Ishikawa (cell line): ENCODE data around the gene DAGLA.
A peak's percentile ranks its signal among the peaks of the same experiment; 100 is the strongest.

Experiments
- CEBPB ChIP-seq: IDR thresholded peaks from 2 replicates; pipeline ENCODE4 v1.6.1; 2012
- CREB1 ChIP-seq: IDR thresholded peaks from 2 replicates; pipeline ENCODE4 v1.6.1; 2012; ENCODE audit warnings: low read depth
- EGR1 ChIP-seq: IDR thresholded peaks from 2 replicates; pipeline ENCODE4 v1.6.1; 2012
- EP300 ChIP-seq: IDR thresholded peaks from 2 replicates; pipeline ENCODE4 v1.6.1; 2012; ENCODE audit warnings: borderline replicate concordance
- FOXM1 ChIP-seq: IDR thresholded peaks from 2 replicates; pipeline ENCODE4 v1.6.1; 2012; ENCODE audit warnings: low read depth, borderline replicate concordance
- NFIC ChIP-seq: IDR thresholded peaks from 2 replicates; pipeline ENCODE4 v1.6.1; 2012
- RAD21 ChIP-seq: IDR thresholded peaks from 2 replicates; pipeline ENCODE4 v1.6.1; 2012; ENCODE audit warnings: low read depth
- TAF1 ChIP-seq: IDR thresholded peaks from 2 replicates; pipeline ENCODE4 v1.6.1; 2012; ENCODE audit warnings: low read depth, mild to moderate bottlenecking
- TCF12 ChIP-seq: IDR thresholded peaks from 2 replicates; pipeline ENCODE4 v1.6.1; 2012; ENCODE audit warnings: low read depth
- TEAD4 ChIP-seq: IDR thresholded peaks from 2 replicates; pipeline ENCODE4 v1.6.1; 2012
- YY1 ChIP-seq: IDR thresholded peaks from 2 replicates; pipeline ENCODE4 v1.6.1; 2012; ENCODE audit warnings: low read depth
- ZBTB7A ChIP-seq: IDR thresholded peaks from 2 replicates; pipeline ENCODE4 v1.6.1; 2012; ENCODE audit warnings: low read depth
- TF ChIP-seq, protein P1 (sequence below): IDR thresholded peaks from 2 replicates; pipeline ENCODE4 v1.6.1; 2012; ENCODE audit warnings: low read depth, mild to moderate bottlenecking
- TF ChIP-seq, protein P2 (sequence below): IDR thresholded peaks from 2 replicates; pipeline ENCODE4 v1.6.1; 2012
- TF ChIP-seq, protein P3 (sequence below): IDR thresholded peaks from 2 replicates; pipeline ENCODE4 v1.6.1; 2012

Gene DAGLA

DNA sequence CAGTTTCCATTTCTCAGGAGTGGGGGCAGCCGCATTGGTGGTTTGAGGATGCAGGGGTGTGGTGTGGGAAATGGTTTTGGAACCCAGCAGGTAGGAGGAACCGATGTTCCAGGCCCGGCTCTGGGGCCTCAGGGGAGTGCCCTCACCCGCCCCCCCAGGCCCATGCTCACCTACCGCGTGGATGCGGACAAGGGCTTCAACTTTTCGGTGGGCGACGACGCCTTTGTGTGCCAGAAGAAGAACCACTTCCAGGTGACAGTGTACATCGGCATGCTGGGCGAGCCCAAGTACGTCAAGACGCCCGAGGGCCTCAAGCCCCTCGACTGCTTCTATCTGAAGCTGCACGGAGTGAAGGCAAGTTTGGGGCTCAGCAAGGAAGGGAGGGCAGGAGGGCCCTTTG is 93.6 kb downstream of the DAGLA start:
- no peak for TF ChIP-seq TEAD4
- TF ChIP-seq, protein P1, sequence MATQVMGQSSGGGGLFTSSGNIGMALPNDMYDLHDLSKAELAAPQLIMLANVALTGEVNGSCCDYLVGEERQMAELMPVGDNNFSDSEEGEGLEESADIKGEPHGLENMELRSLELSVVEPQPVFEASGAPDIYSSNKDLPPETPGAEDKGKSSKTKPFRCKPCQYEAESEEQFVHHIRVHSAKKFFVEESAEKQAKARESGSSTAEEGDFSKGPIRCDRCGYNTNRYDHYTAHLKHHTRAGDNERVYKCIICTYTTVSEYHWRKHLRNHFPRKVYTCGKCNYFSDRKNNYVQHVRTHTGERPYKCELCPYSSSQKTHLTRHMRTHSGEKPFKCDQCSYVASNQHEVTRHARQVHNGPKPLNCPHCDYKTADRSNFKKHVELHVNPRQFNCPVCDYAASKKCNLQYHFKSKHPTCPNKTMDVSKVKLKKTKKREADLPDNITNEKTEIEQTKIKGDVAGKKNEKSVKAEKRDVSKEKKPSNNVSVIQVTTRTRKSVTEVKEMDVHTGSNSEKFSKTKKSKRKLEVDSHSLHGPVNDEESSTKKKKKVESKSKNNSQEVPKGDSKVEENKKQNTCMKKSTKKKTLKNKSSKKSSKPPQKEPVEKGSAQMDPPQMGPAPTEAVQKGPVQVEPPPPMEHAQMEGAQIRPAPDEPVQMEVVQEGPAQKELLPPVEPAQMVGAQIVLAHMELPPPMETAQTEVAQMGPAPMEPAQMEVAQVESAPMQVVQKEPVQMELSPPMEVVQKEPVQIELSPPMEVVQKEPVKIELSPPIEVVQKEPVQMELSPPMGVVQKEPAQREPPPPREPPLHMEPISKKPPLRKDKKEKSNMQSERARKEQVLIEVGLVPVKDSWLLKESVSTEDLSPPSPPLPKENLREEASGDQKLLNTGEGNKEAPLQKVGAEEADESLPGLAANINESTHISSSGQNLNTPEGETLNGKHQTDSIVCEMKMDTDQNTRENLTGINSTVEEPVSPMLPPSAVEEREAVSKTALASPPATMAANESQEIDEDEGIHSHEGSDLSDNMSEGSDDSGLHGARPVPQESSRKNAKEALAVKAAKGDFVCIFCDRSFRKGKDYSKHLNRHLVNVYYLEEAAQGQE, result no peak
- no peak for TF ChIP-seq TAF1
- TF ChIP-seq TCF12, result no peak
- no peak for TF ChIP-seq EGR1

DNA sequence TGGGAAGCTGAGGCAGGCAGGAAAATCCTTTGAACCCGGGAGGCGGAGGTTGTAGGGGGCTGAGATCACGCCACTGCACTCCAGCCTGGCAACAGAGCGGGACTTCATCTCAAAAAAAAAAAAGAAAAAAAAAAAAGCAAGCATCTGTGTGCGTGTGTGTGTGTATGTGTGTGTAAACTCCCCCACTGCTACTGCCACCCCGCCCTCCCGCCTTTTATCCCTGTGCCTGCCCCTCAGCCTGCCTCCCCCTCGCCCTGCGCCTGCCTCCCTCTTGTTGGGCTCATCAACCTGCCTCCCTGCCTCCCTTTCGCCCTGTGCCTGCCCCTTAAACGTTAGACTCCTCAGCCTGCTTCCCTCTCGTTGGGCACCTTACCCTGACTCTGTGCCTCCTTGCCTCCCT is 94.2 kb downstream of the DAGLA start:
- TF ChIP-seq CREB1, result no peak
- TF ChIP-seq TAF1, result no peak
- TF ChIP-seq CEBPB, result no peak
- TF ChIP-seq, protein P2, sequence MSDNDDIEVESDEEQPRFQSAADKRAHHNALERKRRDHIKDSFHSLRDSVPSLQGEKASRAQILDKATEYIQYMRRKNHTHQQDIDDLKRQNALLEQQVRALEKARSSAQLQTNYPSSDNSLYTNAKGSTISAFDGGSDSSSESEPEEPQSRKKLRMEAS, result no peak
- no peak for TF ChIP-seq EP300
- TF ChIP-seq NFIC, result no peak
- TF ChIP-seq RAD21, result no peak

DNA sequence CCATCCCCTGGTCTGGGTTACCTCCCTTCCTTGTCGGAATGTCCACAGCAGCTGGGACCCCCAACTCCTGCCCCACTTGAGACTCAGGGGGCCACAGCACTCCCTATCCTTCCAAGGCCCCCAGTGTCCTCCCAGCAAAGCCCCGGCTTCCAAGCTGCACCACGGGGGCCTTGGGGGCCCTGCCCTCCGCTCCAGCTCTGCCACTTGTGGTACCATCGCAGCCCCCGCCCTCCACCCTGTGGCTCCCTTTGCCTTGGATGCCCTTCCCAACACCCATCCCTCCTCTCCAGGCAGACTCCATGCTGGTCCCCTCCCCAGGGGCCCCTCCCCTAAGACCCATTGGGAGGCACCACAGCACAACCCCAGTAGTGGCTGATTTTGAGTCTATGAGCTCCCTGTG is 94.9 kb downstream of the DAGLA start:
- TF ChIP-seq TCF12 (no peak), RAD21 (no peak), EGR1 (no peak), CEBPB (no peak), FOXM1 (no peak), TEAD4 (no peak), YY1 (no peak), TAF1 (no peak), EP300 (no peak), CREB1 (no peak), NFIC (no peak), ZBTB7A (no peak)
- TF ChIP-seq, protein P2, result no peak
- TF ChIP-seq, protein P3, sequence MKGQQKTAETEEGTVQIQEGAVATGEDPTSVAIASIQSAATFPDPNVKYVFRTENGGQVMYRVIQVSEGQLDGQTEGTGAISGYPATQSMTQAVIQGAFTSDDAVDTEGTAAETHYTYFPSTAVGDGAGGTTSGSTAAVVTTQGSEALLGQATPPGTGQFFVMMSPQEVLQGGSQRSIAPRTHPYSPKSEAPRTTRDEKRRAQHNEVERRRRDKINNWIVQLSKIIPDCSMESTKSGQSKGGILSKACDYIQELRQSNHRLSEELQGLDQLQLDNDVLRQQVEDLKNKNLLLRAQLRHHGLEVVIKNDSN, result no peak
- TF ChIP-seq, protein P1, result no peak

DNA sequence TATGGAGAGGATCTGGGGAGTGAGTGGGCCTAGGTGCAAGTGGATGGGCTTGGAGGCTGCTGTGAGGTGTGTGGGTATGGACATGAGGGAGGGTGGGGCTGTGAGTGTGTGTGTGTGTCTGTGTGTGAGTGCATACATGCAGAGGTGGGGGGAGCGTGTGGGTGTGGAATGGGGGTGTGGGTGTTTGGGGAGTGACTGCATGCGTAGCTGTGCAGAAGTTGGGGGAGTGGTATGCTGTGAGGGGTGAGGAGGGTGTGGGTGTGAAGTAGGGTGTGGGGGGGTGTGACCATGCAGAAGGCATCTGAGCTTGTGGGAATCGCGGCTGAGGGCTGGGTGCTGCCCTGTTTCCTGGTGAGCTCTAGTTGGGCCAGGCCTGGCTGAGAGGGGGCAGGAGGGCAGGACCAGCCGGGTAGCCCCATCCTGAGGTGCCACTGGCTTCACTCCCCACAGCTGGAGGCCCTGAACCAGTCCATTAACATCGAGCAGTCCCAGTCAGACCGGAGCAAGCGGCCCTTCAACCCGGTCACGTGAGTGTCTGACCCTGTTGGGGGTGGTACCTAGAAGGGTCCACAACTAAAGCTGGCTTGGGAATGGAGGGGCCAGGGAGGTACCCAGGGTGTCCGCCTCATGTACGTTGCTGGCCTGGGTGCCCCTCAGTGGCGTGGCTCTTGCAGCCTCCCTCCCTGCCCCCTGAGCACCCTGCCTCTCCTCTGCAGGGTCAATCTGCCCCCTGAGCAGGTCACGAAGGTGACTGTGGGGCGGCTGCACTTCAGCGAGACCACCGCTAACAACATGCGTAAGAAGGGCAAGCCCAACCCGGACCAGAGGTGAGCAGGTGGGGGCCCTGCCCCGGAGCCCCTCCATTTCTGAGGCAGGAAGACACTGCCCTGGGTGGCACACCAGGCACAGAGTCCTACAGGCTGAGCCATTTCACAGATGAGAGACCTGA is 95.7 kb downstream of the DAGLA start:
- TF ChIP-seq, protein P1, result no peak
- TF ChIP-seq EP300 (no peak), RAD21 (no peak)

DNA sequence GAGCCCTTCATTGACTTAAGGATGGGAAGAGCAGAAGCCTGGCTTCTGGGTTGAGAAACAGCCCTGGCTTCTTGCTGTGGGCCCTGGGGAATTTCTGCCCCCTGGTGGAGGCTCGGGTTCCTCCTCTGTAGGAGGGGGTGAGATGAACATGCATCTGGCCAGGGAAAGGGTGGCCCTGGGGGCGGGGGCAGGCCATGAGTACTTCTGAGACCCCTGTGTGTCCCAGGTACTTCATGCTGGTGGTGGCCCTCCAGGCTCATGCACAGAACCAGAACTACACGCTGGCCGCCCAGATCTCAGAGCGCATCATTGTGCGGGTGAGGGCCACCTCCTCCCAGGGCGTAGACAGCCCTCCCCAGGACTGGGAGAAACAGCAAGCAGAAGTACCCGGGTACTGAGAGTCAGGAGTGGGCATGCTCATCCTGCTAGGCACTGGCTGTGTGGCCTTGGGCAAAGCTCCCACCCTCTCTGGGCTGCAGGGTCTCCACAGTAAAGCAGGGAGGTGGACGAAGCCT is 96.4 kb downstream of the DAGLA start:
- TF ChIP-seq, protein P2, result no peak
- TF ChIP-seq RAD21, result peak; percentile 67
